Liver (tissue), 2 donors: ENCODE results near the gene ANKS3.
A peak's percentile ranks its signal among the peaks of the same experiment; 100 is the strongest.

Experiments
- YY1 ChIP-seq: IDR thresholded peaks from 2 replicates; pipeline ENCODE4 v1.6.1; 2016; ENCODE audit warnings: antibody characterized with exemption, mild to moderate bottlenecking
- TF ChIP-seq, protein P1 (sequence below): fragments of 150-350 bp; IDR thresholded peaks from 2 replicates; pipeline ENCODE4 v1.5.1; 2017; ENCODE audit warnings: improper control_type of control experiment, low read depth, low read length; ENCODE audit not compliant: missing input control
- TF ChIP-seq, protein P2 (sequence below): IDR thresholded peaks from 2 replicates; pipeline ENCODE4 v1.6.1; 2016; ENCODE audit warnings: antibody characterized with exemption
- donor health status: healthy.

DNA sequence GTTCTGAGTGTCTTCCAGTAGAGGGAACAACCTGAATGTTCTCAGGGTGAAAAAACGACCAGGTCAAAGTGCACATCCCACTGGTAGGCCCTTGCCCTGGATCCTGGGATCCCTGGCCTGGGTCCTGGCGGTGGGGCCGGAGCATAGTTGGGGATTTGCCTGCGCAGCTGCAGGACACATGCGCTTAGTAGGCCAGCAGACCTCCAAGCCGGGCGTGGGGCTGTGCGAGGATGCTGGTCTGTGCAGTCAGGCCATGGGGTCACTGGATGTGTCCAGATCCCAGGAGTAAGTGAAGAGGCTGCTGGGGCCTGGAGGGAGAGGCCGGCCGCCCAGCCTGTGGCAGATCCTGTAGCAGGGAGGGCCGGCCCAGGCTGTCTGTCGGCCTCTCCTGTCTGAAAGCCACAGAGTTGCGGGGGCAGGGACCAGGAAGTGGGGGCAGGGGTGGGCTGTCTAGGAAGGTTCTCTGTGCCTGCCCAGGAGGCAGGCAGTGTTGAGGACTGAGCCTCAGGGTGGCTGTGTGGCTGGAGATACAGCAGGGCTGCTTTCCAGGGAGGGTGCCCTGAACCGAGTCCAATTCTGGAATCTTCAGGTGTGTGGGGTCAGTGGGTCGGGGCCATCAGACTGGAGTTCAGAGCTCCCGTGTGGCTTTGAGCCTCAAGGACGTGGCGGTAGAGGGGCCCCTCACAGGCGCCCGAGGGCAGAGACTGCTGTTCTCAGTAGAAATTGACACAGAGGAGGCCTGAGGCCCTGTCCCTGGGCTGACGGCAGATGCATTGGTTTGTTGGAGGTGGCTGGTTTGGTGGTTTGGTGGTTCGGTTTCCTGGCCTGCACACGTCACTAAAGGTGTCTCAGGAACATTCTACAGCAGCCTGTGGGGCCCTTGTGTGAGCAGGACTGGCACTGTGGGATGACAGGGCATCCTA, 57.9 kb downstream of the ANKS3 start:
- TF ChIP-seq, protein P1, sequence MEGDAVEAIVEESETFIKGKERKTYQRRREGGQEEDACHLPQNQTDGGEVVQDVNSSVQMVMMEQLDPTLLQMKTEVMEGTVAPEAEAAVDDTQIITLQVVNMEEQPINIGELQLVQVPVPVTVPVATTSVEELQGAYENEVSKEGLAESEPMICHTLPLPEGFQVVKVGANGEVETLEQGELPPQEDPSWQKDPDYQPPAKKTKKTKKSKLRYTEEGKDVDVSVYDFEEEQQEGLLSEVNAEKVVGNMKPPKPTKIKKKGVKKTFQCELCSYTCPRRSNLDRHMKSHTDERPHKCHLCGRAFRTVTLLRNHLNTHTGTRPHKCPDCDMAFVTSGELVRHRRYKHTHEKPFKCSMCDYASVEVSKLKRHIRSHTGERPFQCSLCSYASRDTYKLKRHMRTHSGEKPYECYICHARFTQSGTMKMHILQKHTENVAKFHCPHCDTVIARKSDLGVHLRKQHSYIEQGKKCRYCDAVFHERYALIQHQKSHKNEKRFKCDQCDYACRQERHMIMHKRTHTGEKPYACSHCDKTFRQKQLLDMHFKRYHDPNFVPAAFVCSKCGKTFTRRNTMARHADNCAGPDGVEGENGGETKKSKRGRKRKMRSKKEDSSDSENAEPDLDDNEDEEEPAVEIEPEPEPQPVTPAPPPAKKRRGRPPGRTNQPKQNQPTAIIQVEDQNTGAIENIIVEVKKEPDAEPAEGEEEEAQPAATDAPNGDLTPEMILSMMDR, result no peak
- peak; percentile 33 for TF ChIP-seq YY1
- TF ChIP-seq, protein P2, sequence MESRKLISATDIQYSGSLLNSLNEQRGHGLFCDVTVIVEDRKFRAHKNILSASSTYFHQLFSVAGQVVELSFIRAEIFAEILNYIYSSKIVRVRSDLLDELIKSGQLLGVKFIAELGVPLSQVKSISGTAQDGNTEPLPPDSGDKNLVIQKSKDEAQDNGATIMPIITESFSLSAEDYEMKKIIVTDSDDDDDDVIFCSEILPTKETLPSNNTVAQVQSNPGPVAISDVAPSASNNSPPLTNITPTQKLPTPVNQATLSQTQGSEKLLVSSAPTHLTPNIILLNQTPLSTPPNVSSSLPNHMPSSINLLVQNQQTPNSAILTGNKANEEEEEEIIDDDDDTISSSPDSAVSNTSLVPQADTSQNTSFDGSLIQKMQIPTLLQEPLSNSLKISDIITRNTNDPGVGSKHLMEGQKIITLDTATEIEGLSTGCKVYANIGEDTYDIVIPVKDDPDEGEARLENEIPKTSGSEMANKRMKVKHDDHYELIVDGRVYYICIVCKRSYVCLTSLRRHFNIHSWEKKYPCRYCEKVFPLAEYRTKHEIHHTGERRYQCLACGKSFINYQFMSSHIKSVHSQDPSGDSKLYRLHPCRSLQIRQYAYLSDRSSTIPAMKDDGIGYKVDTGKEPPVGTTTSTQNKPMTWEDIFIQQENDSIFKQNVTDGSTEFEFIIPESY, result no peak
